Ascending aorta (tissue), 2 donors: ENCODE results near the gene PRR15L. TPM values are rescaled to one million over a fixed set of nuclear protein-coding genes. Genes with fewer than 3 reads are reported as not detected.
"Not testable (repeated sequence)": the region's sequence is repeated elsewhere in the genome, so short reads cannot be mapped to it uniquely, and the experiment has no call there.

Source experiments
- DNase-seq, 2 donors: peaks; one replicate each; pipeline ENCODE4 v3.0.0-alpha.2; 2019; ENCODE audit warnings: low spot score in 2 of 2
- H3K27ac ChIP-seq, 2 donors: fragments of 200-600 bp; sonication (generic); one replicate each; pipeline ENCODE4 v1.5.1; 2016 to 2017; ENCODE audit warnings: mild to moderate bottlenecking in 1 of 2
- H3K27me3 ChIP-seq: fragments of 200-600 bp; sonication (generic); one replicate; pipeline ENCODE4 v1.5.1; 2017
- H3K36me3 ChIP-seq, 2 donors: fragments of 200-600 bp; sonication (generic); one replicate each; pipeline ENCODE4 v1.5.1; 2016
- H3K4me1 ChIP-seq, 2 donors: fragments of 200-600 bp; sonication (generic); one replicate each; pipeline ENCODE4 v1.5.1; 2016 to 2017; ENCODE audit warnings: mild to moderate bottlenecking in 1 of 2
- H3K4me3 ChIP-seq, 2 donors: fragments of 200-600 bp; sonication (generic); one replicate each; pipeline ENCODE4 v1.5.1; 2016 to 2017; ENCODE audit warnings: mild to moderate bottlenecking in 1 of 2
- H3K9me3 ChIP-seq, 2 donors: fragments of 200-600 bp; sonication (generic); one replicate each; pipeline ENCODE4 v1.5.1; 2016
- intact Hi-C: fragments of 100-400 bp; cut with DNase I; formaldehyde crosslinking; loops from one replicate; pipeline ENCODE4 v1.15.1; 2023
- total RNA-seq: library from RNA; depleted of rRNA; stranded (reverse); fragments of >200 nt; gene quantifications from one replicate; pipeline ENCODE4 v1.1.0, GENCODE V29; 2016
- TF ChIP-seq, protein P1 (sequence below), 3 experiments: fragments of 200-600 bp in 2 of 3; fragments of 450-650 bp in 1 of 3; sonication (generic) in 2 of 3; IDR thresholded peaks; one replicate each; pipeline ENCODE4 v1.5.1; 2016 to 2019; ENCODE audit warnings: antibody characterized with exemption in 3 of 3, mild to moderate bottlenecking in 1 of 3, moderate library complexity in 1 of 3

PRR15L gene
- total RNA-seq, 1 donor from 2014 or later: not detected

DNA sequence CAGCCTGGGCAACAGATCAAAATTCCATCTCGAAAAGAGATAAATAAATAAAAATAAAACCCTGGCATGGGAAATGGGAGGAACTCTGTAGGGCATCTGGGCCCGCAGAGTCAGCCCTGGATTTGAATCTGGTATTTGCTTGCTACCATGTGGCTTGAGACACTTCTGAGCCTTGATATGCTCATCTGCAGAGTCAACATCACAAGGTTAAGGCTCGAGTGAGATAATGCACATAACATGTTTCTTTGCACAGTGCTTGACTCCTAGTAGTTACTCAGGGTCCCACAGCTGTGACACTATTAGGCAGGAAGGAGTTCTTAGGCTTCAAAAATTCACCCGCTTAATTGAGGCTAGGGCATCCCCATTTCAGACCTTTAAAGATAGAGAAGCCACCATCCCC lies 34.5 kb upstream of the PRR15L start:
- Histone ChIP-seq H3K27ac (no peak overlapping the region), H3K4me1 (peaks cover 0 to 3% of the 10 kb centered on the region in 2 donors), H3K4me3 (no peak overlapping the region), H3K9me3 (no peaks in the 10 kb centered on the region), H3K36me3 (no peaks in the 10 kb centered on the region), H3K27me3 (no peaks in the 10 kb centered on the region)
- intact Hi-C loops: loop anchor here (5.0 kb wide), 1 partner anchor 925 kb away; no protein-coding TSS in a partner anchor
- no peak for DNase-seq
- TF ChIP-seq, protein P1, sequence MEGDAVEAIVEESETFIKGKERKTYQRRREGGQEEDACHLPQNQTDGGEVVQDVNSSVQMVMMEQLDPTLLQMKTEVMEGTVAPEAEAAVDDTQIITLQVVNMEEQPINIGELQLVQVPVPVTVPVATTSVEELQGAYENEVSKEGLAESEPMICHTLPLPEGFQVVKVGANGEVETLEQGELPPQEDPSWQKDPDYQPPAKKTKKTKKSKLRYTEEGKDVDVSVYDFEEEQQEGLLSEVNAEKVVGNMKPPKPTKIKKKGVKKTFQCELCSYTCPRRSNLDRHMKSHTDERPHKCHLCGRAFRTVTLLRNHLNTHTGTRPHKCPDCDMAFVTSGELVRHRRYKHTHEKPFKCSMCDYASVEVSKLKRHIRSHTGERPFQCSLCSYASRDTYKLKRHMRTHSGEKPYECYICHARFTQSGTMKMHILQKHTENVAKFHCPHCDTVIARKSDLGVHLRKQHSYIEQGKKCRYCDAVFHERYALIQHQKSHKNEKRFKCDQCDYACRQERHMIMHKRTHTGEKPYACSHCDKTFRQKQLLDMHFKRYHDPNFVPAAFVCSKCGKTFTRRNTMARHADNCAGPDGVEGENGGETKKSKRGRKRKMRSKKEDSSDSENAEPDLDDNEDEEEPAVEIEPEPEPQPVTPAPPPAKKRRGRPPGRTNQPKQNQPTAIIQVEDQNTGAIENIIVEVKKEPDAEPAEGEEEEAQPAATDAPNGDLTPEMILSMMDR (IDR thresholded peaks at IDR 0.05): no peak

DNA sequence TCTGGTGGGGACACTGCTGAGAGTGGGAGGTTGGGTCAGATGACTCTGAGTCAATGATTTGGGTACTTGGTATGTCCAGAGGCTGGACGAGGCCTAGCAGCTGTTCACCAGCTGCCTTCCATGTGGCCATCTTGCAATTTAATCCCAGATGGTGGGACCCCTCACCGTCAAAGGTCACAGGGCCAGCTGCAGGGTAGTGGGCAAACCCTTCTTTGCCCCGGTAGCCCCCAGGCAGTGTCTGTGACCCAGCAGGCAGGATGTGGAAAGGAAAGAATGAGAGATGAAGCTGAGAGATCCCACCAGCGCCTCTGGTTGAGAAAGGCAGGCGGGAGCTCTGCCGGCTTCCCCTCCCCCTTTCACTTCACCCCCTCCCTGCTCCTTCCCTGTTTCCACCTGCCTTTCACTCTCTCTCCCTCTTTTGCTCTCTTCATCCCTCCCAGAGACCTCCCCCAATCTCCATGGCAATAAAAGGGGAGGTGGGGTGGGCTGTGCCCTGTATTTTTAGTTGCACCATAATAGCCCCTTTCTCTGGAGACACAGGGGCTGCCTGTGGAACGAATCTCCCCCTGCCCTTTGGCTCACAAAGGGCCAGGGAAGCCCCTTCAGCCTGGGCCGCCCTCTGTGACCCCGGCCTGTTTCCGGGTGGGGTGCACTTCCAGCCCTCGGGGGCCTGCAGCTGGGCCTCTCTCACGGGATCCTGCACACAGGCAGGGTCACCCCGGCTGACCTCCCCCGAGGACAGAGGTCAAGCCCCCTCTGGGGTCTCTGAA lies 33.5 kb upstream of the PRR15L start:
- no peak for DNase-seq
- Histone ChIP-seq H3K27ac (no peak overlapping the region), H3K4me3 (no peak overlapping the region), H3K36me3 (no peaks in the 10 kb centered on the region), H3K9me3 (no peaks in the 10 kb centered on the region), H3K27me3 (no peaks in the 10 kb centered on the region), H3K4me1 (peaks cover 0 to 3% of the 10 kb centered on the region in 2 donors)
- TF ChIP-seq, protein P1 (IDR thresholded peaks at IDR 0.05): no peak
- intact Hi-C loops: loop anchor here (5.0 kb wide), 1 partner anchor 926 kb away; no protein-coding TSS in a partner anchor

DNA sequence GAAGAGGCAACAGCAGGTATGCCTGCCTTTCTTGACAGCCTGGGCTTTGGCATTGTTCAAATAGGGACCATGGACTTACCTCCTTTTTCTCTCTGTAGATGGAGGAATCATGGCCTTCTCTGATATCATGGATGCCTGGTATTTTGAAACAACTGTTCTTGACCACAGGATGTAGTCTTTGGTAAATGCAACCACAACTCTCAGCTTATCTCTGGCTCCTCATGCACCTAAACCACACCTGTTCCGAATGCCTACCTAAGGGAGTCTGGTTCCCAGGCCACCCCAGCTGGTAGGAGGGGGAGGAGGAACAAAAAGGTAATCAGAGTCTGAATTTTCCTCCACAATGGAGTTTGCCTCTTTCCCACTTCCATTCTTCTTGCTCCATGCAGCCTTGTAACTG lies 32.0 kb upstream of the PRR15L start:
- H3K4me3 ChIP-seq: no peak overlapping the region
- peaks cover 0 to 3% of the 10 kb centered on the region in 2 donors for H3K4me1 ChIP-seq
- no peaks in the 10 kb centered on the region for H3K9me3 ChIP-seq
- intact Hi-C loops: loop anchor here (5.0 kb wide), 1 partner anchor 928 kb away; no protein-coding TSS in a partner anchor
- TF ChIP-seq, protein P1 (IDR thresholded peaks at IDR 0.05): no peak
- H3K36me3 ChIP-seq: no peaks in the 10 kb centered on the region
- no peak overlapping the region for H3K27ac ChIP-seq
- no peak for DNase-seq
- H3K27me3 ChIP-seq: no peaks in the 10 kb centered on the region

DNA sequence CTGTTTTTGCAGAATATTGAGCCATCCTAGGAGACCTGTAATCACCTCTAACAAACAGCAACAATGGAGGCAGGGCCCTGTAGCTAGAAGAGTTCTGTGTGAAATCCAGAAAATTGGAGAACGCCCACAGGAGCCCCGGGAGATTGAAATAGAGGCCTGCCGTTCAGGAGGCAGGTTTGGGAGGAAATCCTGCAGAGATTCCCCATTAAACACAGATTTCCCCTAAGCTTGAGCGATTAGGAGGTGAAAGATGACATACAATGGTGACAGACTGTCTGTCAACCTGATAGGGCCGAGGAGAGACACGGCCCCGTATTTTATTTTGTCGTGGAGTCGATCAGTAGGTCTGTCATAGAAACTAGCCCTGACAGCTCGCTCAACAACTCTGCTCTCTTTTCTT lies 31.5 kb upstream of the PRR15L start:
- Histone ChIP-seq H3K36me3 (no peaks in the 10 kb centered on the region), H3K4me3 (no peak overlapping the region), H3K9me3 (no peaks in the 10 kb centered on the region), H3K27ac (no peak overlapping the region), H3K4me1 (peaks cover 0 to 3% of the 10 kb centered on the region in 2 donors), H3K27me3 (no peaks in the 10 kb centered on the region)
- DNase-seq: no peak
- intact Hi-C loops: no loop called here
- TF ChIP-seq, protein P1 (IDR thresholded peaks at IDR 0.05): no peak

DNA sequence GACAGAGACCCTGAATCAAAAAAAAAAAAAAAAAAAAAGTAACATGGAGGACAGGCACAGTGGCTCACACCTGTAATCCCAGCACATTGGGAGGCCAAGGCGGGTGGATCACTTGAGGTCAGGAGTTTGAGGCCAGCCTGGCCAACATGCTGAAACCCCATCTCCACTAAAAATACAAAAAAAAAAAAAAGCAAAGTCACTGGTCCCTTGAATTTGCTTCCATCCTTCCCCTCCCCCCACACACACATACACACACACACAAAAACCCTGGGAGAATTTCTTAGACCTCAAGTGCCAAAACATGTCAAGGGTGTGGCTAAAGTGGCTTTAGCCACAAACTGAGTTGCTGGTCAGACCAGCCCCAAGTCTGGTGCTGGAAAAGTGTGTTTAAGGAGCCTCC lies 30.8 kb upstream of the PRR15L start:
- H3K36me3 ChIP-seq, DNase-seq, H3K27ac ChIP-seq, H3K9me3 ChIP-seq, H3K4me3 ChIP-seq, intact Hi-C loops, H3K4me1 ChIP-seq, H3K27me3 ChIP-seq: not testable (repeated sequence)

DNA sequence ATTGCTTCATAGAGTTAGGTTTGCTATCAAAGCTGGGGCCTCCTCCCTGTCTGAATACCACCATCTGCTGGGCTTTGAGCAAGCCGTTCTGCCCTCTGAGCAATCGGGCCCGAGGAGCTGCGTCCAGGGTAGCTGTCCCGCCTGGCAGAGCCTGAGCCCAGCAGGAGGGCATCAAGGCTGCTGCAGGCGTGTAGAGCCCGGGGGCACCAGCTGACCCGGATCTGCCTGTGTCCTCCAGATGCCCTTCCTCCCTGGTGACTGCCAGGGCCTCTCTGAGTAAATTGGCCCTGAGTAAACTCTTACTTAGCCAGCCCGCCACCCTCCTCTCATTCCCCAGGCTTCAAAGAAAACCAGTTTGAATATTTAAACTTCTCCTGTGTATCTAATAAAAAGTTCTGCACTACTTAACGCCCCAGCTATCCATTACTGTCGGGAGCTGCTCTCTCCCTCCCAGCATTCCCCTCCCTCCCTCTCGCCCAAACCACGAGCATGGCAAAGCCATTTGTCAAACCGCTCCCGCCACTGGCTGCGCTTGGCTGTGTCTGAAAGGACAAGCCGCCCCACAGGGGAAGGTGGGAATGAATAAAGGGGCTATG lies 29.7 kb upstream of the PRR15L start:
- TF ChIP-seq, protein P1 (IDR thresholded peaks at IDR 0.05): no peak
- Histone ChIP-seq H3K27me3 (no peaks in the 10 kb centered on the region), H3K27ac (no peak overlapping the region), H3K36me3 (peaks cover 3 to 6% of the 10 kb centered on the region in 2 donors), H3K4me1 (peaks cover 0 to 3% of the 10 kb centered on the region in 2 donors), H3K9me3 (no peaks in the 10 kb centered on the region), H3K4me3 (no peak overlapping the region)
- DNase-seq: no peak
- intact Hi-C loops: no loop called here
